Upper lobe of left lung (tissue), 4 donors: ENCODE data around the gene TMEM117.

Experiments used
- EP300 ChIP-seq, 4 donors: sonication (generic); formaldehyde crosslinking; IDR thresholded peaks; one replicate each; pipeline ENCODE4 v1.5.1; 2017; ENCODE audit warnings: antibody characterized with exemption in 4 of 4, control low read depth in 2 of 4
- POLR2A ChIP-seq, 4 donors: fragments of 450-650 bp; IDR thresholded peaks; one replicate each; pipeline ENCODE4 v1.5.1; 2016 to 2017; ENCODE audit warnings: antibody characterized with exemption in 4 of 4, mild to moderate bottlenecking in 2 of 4
- POLR2AphosphoS5 ChIP-seq, 2 donors: sonication (generic); formaldehyde crosslinking; IDR thresholded peaks; one replicate each; pipeline ENCODE4 v1.5.1; 2017; ENCODE audit warnings: antibody characterized with exemption in 2 of 2
- TF ChIP-seq, protein P1 (sequence below), 6 experiments: fragments of 450-650 bp in 4 of 6; fragments of 200-600 bp in 2 of 6; sonication (generic) in 2 of 6; IDR thresholded peaks; one replicate each; pipeline ENCODE4 v1.5.1; 2016 to 2019; ENCODE audit warnings: antibody characterized with exemption in 6 of 6

- no peak for TF ChIP-seq EP300 (IDR thresholded peaks at IDR 0.05)
- no peak for TF ChIP-seq POLR2AphosphoS5 (IDR thresholded peaks at IDR 0.05)
- TF ChIP-seq, protein P1, sequence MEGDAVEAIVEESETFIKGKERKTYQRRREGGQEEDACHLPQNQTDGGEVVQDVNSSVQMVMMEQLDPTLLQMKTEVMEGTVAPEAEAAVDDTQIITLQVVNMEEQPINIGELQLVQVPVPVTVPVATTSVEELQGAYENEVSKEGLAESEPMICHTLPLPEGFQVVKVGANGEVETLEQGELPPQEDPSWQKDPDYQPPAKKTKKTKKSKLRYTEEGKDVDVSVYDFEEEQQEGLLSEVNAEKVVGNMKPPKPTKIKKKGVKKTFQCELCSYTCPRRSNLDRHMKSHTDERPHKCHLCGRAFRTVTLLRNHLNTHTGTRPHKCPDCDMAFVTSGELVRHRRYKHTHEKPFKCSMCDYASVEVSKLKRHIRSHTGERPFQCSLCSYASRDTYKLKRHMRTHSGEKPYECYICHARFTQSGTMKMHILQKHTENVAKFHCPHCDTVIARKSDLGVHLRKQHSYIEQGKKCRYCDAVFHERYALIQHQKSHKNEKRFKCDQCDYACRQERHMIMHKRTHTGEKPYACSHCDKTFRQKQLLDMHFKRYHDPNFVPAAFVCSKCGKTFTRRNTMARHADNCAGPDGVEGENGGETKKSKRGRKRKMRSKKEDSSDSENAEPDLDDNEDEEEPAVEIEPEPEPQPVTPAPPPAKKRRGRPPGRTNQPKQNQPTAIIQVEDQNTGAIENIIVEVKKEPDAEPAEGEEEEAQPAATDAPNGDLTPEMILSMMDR (IDR thresholded peaks at IDR 0.05) = no peak
- TF ChIP-seq POLR2A (IDR thresholded peaks at IDR 0.05) = no peak
These were observed 451.7 kb downstream of the TMEM117 start for GRCh38 chr12:44287545-44287944.
